ENCODE data around the gene NINL.
"Not testable (repeated sequence)": the region's sequence is repeated elsewhere in the genome, so short reads cannot be mapped to it uniquely, and the experiment has no call there.

The NINL gene

GRCh38 chr20:25529295-25529951 lies 55.9 kb downstream of the NINL start:
- DNase-seq, result no peak

- no peak for DNase-seq
These were observed 57.4 kb downstream of the NINL start for GRCh38 chr20:25527949-25528348.

- no peak for DNase-seq
These were observed 58.9 kb downstream of the NINL start for GRCh38 chr20:25526446-25526845.

- DNase-seq, result peak; percentile 59
These were observed 59.5 kb downstream of the NINL start for GRCh38 chr20:25525867-25526266.

- DNase-seq, result no peak
These were observed 60.0 kb downstream of the NINL start for GRCh38 chr20:25525295-25525694.

GRCh38 chr20:25521382-25521781 lies 63.9 kb downstream of the NINL start:
- no peak for DNase-seq

GRCh38 chr20:25517124-25517523 lies 68.2 kb downstream of the NINL start:
- DNase-seq, result no peak

GRCh38 chr20:25514747-25515340 lies 70.5 kb downstream of the NINL start:
- DNase-seq, result no peak

GRCh38 chr20:25514195-25514594 lies 71.1 kb downstream of the NINL start:
- DNase-seq, result no peak

- DNase-seq, result no peak
These were observed 72.6 kb downstream of the NINL start for GRCh38 chr20:25512709-25513108.

- no peak for DNase-seq
These were observed 74.1 kb downstream of the NINL start for GRCh38 chr20:25511183-25511582.

- DNase-seq, result no peak
These were observed 74.6 kb downstream of the NINL start for GRCh38 chr20:25510721-25511120.

GRCh38 chr20:25510202-25510601 lies 75.1 kb downstream of the NINL start:
- DNase-seq, result no peak

GRCh38 chr20:25509084-25509483 lies 76.2 kb downstream of the NINL start:
- DNase-seq, result no peak

- DNase-seq, result no peak
These were observed 77.1 kb downstream of the NINL start for GRCh38 chr20:25508083-25508770.

- no peak for DNase-seq
These were observed 77.8 kb downstream of the NINL start for GRCh38 chr20:25507385-25508082.

GRCh38 chr20:25504366-25505135 lies 80.8 kb downstream of the NINL start:
- DNase-seq, result no peak

GRCh38 chr20:25503936-25504335 lies 81.4 kb downstream of the NINL start:
- DNase-seq, result no peak

- not testable (repeated sequence) for DNase-seq
These were observed 82.2 kb downstream of the NINL start for GRCh38 chr20:25503051-25503639.

- no peak for DNase-seq
These were observed 84.4 kb downstream of the NINL start for GRCh38 chr20:25500880-25501351.

- DNase-seq, result no peak
These were observed 85.4 kb downstream of the NINL start for GRCh38 chr20:25499855-25500434.

GRCh38 chr20:25499031-25499430 lies 86.3 kb downstream of the NINL start:
- DNase-seq, result no peak

Measured in inflammatory macrophage treated with lipopolysaccharide for 4 hours (primary cell).